Measurements from ENCODE around the gene SGPP2.

The SGPP2 gene

DNA sequence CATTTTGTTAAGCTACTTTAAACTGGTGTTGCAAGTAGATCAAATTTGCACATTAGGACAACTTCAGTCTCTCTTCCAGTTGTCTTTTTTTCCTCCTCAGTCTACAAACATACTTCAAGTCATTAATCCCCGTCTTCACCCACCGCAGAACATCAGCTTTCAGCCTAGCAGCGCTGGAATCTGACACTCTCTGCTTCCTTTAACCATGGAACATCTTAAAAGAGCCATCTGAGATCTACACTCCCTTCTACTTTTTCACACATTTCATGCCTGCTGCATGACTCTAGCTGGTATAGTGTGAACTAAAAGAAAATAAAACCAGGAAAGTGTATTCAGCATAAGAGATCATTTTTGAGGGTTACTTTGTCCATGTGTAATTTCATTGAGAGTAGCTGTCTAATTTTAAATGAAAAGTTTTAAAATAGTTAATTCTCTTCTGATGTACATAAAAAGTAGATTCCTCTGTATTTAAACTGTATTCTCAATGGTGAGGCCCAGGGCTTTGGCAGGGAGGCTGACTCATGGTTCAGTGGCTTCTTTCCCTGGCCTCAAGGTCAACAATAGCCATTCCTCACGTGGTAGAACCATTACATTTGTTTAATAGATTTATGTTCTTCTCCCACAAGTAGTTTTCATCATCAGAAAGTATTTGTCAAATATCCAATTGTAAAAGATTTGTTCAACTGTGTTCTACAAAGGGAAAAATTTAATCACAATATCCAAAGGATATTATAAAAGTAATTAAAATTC, 16.5 kb downstream of the SGPP2 start:
- in situ Hi-C loops (cut with HindIII; ENCODE audit: low sequenced_read_pairs): no loop called here
- TF ChIP-seq, protein P1, sequence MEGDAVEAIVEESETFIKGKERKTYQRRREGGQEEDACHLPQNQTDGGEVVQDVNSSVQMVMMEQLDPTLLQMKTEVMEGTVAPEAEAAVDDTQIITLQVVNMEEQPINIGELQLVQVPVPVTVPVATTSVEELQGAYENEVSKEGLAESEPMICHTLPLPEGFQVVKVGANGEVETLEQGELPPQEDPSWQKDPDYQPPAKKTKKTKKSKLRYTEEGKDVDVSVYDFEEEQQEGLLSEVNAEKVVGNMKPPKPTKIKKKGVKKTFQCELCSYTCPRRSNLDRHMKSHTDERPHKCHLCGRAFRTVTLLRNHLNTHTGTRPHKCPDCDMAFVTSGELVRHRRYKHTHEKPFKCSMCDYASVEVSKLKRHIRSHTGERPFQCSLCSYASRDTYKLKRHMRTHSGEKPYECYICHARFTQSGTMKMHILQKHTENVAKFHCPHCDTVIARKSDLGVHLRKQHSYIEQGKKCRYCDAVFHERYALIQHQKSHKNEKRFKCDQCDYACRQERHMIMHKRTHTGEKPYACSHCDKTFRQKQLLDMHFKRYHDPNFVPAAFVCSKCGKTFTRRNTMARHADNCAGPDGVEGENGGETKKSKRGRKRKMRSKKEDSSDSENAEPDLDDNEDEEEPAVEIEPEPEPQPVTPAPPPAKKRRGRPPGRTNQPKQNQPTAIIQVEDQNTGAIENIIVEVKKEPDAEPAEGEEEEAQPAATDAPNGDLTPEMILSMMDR (IDR thresholded peaks at IDR 0.05; ENCODE audit: low read depth, low read length): no peak
- peak; percentile 83 for DNase-seq (ENCODE audit: low read depth, low spot score)
- no peak overlapping the region for H3K4me3 ChIP-seq (ENCODE audit: low read depth, low read length)

DNA sequence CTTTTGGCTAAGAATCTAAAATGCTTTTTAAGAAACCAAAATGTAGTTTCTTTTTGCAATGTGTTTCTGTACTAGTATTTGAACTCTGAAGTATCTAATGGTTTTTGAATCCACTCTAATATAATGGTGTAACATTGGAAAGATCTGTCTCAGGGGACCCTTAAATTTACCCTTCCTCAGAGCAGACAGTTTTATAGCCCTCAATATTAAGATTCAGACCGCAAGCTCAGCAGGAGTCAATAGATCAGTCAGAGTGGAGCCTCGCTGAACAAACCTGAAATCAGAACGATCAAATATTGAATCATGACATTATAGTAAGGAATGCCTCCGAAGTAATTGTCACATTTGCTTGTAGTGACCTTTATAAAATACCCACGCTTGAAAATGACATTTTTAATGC, 18.3 kb downstream of the SGPP2 start:
- no peak for DNase-seq (ENCODE audit: low read depth, low spot score)
- in situ Hi-C loops (cut with HindIII; ENCODE audit: low sequenced_read_pairs): no loop called here
- no peak overlapping the region for H3K4me3 ChIP-seq (ENCODE audit: low read depth, low read length)
- TF ChIP-seq, protein P1 (IDR thresholded peaks at IDR 0.05; ENCODE audit: low read depth, low read length): no peak

DNA sequence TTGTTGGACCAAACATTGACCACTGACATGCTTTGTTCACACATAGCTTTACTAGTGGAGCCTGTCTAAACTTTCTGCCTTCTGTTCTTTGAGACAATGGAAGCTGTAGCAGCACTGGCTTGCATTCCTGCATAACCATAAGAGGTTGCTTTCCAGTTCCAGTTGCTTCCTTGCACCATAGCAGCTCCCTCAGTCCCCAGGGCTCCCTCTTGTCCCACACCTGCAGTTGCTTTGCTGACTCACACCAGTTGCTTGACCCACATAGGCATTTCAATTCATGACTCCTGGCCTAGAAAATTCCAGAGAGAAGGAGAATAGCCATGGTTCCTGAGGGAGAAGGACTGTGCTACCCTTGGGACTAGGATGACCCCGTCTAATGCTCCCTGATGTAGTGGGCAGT, 20.9 kb downstream of the SGPP2 start:
- TF ChIP-seq, protein P1 (IDR thresholded peaks at IDR 0.05; ENCODE audit: low read depth, low read length): no peak
- no peak overlapping the region for H3K4me3 ChIP-seq (ENCODE audit: low read depth, low read length)
- in situ Hi-C loops (cut with HindIII; ENCODE audit: low sequenced_read_pairs): no loop called here
- peak; percentile 17 for DNase-seq (ENCODE audit: low read depth, low spot score)

DNA sequence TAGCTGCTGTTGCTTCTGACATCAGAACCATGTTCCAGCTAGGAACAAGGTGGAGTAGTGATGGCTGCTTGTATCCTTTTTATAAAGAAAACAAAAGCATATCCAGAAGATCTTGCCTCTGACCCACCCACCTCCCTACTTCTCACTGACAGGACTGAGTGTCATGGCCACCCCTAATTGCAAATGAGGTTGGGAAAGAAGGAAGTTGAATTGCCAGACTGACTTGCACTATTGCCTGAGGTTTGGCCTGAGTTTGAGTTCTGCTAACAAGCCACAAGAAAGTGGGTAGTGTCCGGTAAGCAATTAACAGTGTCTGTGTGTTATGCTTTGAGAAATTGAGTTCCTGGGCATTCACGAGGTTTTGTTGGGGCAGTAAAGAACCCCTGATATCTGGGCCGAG, 22.8 kb downstream of the SGPP2 start:
- in situ Hi-C loops (cut with HindIII; ENCODE audit: low sequenced_read_pairs): no loop called here
- TF ChIP-seq, protein P1 (IDR thresholded peaks at IDR 0.05; ENCODE audit: low read depth, low read length): no peak
- H3K4me3 ChIP-seq (ENCODE audit: low read depth, low read length): no peak overlapping the region
- DNase-seq (ENCODE audit: low read depth, low spot score): no peak

DNA sequence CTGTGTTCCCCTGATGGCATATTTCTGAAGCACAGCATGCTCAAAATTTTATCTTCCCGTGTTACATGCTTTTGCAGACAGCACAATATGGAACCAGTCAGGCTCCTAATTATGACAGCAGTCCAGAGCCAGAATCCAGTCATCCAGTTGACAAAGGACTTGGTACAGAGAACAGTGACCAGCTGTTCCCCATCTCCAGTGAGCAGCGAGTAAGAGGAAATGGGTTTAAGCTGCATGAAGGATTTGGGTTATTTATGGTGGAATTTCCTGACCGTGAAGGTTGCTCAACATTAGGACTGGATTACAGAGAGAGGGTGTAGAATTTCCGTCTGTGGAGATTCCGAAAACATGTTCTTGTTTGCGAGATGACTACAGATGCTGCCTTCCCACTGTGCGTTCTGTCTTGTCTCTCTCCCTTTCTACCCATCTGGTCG, 24.4 kb downstream of the SGPP2 start:
- in situ Hi-C loops (cut with HindIII; ENCODE audit: low sequenced_read_pairs): no loop called here
- no peak overlapping the region for H3K4me3 ChIP-seq (ENCODE audit: low read depth, low read length)
- DNase-seq (ENCODE audit: low read depth, low spot score): no peak
- TF ChIP-seq, protein P1 (IDR thresholded peaks at IDR 0.05; ENCODE audit: low read depth, low read length): no peak

DNA sequence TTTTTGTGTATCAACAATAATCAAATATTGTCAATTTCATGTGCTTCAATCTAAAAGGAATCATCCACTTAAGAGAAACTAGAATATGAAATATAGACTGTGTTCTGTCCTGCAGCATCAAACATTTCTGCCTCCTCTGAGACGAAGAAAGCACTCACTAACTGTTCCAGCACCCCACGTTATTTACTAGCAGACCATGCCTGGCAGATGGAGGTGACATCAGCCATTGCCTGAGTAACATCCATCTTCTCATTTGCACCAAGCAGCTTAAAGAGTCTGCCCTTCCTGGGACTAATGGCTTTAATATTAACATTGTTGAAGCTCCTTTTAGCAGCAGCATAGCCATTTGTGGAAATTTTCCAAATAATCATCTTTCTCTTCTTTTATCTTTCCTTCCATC, 25.7 kb downstream of the SGPP2 start:
- in situ Hi-C loops (cut with HindIII; ENCODE audit: low sequenced_read_pairs): no loop called here
- TF ChIP-seq, protein P1 (IDR thresholded peaks at IDR 0.05; ENCODE audit: low read depth, low read length): no peak

More for the DNA sequence above, 25.7 kb downstream of the SGPP2 start:
- no peak for DNase-seq (ENCODE audit: low read depth, low spot score)
- H3K4me3 ChIP-seq (ENCODE audit: low read depth, low read length): no peak overlapping the region
